Stimulated activated CD4-positive, alpha-beta T cell treated with anti-CD3 and anti-CD28 coated beads, Interleukin-2, amount 100 ng/mL, for 24 hours (primary cell): ENCODE measurements around the gene CHGA.

Experiments used
- DNase-seq, 2 donors: peaks; one replicate each; pipeline ENCODE4 v3.0.0-alpha.2; 2020

CHGA gene

GRCh38 chr14:92931681-92932447, 8.9 kb downstream of the CHGA start:
- DNase-seq = no peak

- DNase-seq = no peak
Observed at GRCh38 chr14:92932448-92933395, 9.8 kb downstream of the CHGA start.

GRCh38 chr14:92933481-92933880, 10.5 kb downstream of the CHGA start:
- DNase-seq = no peak

GRCh38 chr14:92934196-92935085, 11.5 kb downstream of the CHGA start:
- no peak for DNase-seq

GRCh38 chr14:92935446-92935845, 12.5 kb downstream of the CHGA start:
- DNase-seq = no peak

- no peak for DNase-seq
Observed at GRCh38 chr14:92936085-92936484, 13.1 kb downstream of the CHGA start.

GRCh38 chr14:92937051-92937937, 14.3 kb downstream of the CHGA start:
- DNase-seq = no peak

GRCh38 chr14:92938235-92938875, 15.4 kb downstream of the CHGA start:
- no peak for DNase-seq

- DNase-seq = no peak
Observed at GRCh38 chr14:92938890-92939671, 16.1 kb downstream of the CHGA start.

- no peak for DNase-seq
Observed at GRCh38 chr14:92939699-92940098, 16.7 kb downstream of the CHGA start.

- no peak for DNase-seq
Observed at GRCh38 chr14:92940543-92940942, 17.6 kb downstream of the CHGA start.

GRCh38 chr14:92941531-92941930, 18.6 kb downstream of the CHGA start:
- no peak for DNase-seq

GRCh38 chr14:92942136-92942535, 19.2 kb downstream of the CHGA start:
- DNase-seq = no peak

GRCh38 chr14:92942576-92942975, 19.6 kb downstream of the CHGA start:
- DNase-seq = no peak

GRCh38 chr14:92942976-92943710, 20.2 kb downstream of the CHGA start:
- DNase-seq = no peak

- DNase-seq = no peak
Observed at GRCh38 chr14:92943855-92944570, 21.1 kb downstream of the CHGA start.

GRCh38 chr14:92944976-92945375, 22.0 kb downstream of the CHGA start:
- DNase-seq = no peak

GRCh38 chr14:92945544-92945943, 22.6 kb downstream of the CHGA start:
- no peak for DNase-seq
